GM23248 (cell line): ENCODE results near the gene VTI1B. TPM values are rescaled to one million over a fixed set of nuclear protein-coding genes. Genes with fewer than 3 reads are reported as not detected.

Source experiments
- DNase-seq: peaks from one replicate; pipeline ENCODE4 v3.0.0-alpha.2; 2015
- H2AFZ ChIP-seq: fragments of 200-600 bp; sonication (generic); 2 replicates; pipeline ENCODE4 v1.6.1; 2016; ENCODE audit warnings: antibody characterized with exemption
- H3F3A ChIP-seq: fragments of 200-600 bp; sonication (generic); 2 replicates; pipeline ENCODE4 v1.6.1; 2016; ENCODE audit warnings: mild to moderate bottlenecking, antibody characterized with exemption, mixed run types; ENCODE audit not compliant: insufficient read depth
- H3K27ac ChIP-seq: fragments of 200-600 bp; sonication (generic); 2 replicates; pipeline ENCODE4 v1.5.1; 2016; ENCODE audit warnings: mild to moderate bottlenecking
- H3K27me3 ChIP-seq: fragments of 200-600 bp; sonication (generic); replicated peaks from 2 replicates; pipeline ENCODE4 v1.6.1; 2016; ENCODE audit warnings: mild to moderate bottlenecking; ENCODE audit not compliant: insufficient read depth
- H3K36me3 ChIP-seq: fragments of 200-600 bp; sonication (generic); 2 replicates; pipeline ENCODE4 v1.6.1; 2016; ENCODE audit warnings: low read depth, mild to moderate bottlenecking
- H3K4me1 ChIP-seq: fragments of 200-600 bp; sonication (generic); 2 replicates; pipeline ENCODE4 v1.6.1; 2016; ENCODE audit warnings: mild to moderate bottlenecking; ENCODE audit not compliant: insufficient read depth
- H3K4me2 ChIP-seq: fragments of 200-600 bp; sonication (generic); one replicate; pipeline ENCODE4 v1.6.1; 2016; ENCODE audit warnings: mild to moderate bottlenecking; ENCODE audit not compliant: unreplicated experiment
- H3K4me3 ChIP-seq: fragments of 200-600 bp; sonication (generic); 2 replicates; pipeline ENCODE4 v1.5.1; 2016; ENCODE audit warnings: mild to moderate bottlenecking
- H3K79me2 ChIP-seq: fragments of 200-600 bp; sonication (generic); 2 replicates; pipeline ENCODE4 v1.6.1; 2016; ENCODE audit warnings: mild to moderate bottlenecking; ENCODE audit not compliant: insufficient read depth
- H3K9ac ChIP-seq: fragments of 200-600 bp; sonication (generic); 2 replicates; pipeline ENCODE4 v1.6.1; 2016; ENCODE audit warnings: mild to moderate bottlenecking
- H3K9me2 ChIP-seq: fragments of 200-600 bp; sonication (generic); 2 replicates; pipeline ENCODE4 v1.6.1; 2016; ENCODE audit warnings: mixed run types, mild to moderate bottlenecking, moderate library complexity; ENCODE audit not compliant: insufficient read depth
- H3K9me3 ChIP-seq: fragments of 200-600 bp; sonication (generic); one replicate; pipeline ENCODE4 v1.6.1; 2017; ENCODE audit warnings: low read depth
- H4K20me1 ChIP-seq: fragments of 200-600 bp; sonication (generic); 2 replicates; pipeline ENCODE4 v1.6.0; 2016; ENCODE audit not compliant: insufficient read depth
- EZH2 ChIP-seq: fragments of 200-600 bp; sonication (generic); IDR thresholded peaks from 2 replicates; pipeline ENCODE4 v1.6.1; 2018; ENCODE audit warnings: antibody characterized with exemption, mild to moderate bottlenecking; ENCODE audit not compliant: insufficient read depth, poor library complexity, severe bottlenecking
- EZH2phosphoT487 ChIP-seq: fragments of 200-600 bp; sonication (generic); IDR thresholded peaks from 2 replicates; pipeline ENCODE4 v1.6.1; 2018; ENCODE audit warnings: antibody characterized with exemption, moderate library complexity, mild to moderate bottlenecking, low read depth; ENCODE audit not compliant: insufficient read depth
- WGBS, 2 experiments: methylation state at CpG; one replicate each; pipeline ENCODE4 v1.1.6; 2015 to 2017; ENCODE audit warnings: low lambda C conversion rate in 2 of 2, low coverage in 1 of 2; ENCODE audit errors: missing lambda C conversion rate in 2 of 2; 5-methylcytosine and 5-hydroxymethylcytosine counted together
- in situ Hi-C: fragments of 300-500 bp; cut with MboI; formaldehyde crosslinking; loops from 2 replicates; pipeline ENCODE4 v1.15.0; 2020
- polyA plus RNA-seq: library from polyadenylated mRNA; unstranded; fragments of >200 nt; fragmentation: Nextera tagmentation; extraction: Ambion mirVana; gene quantifications from 2 replicates; pipeline ENCODE4 v1.2.1, GENCODE V29; 2016
- total RNA-seq: library from RNA; depleted of rRNA; stranded (reverse); fragments of >200 nt; shearing (Covaris generic); gene quantifications from 2 replicates; pipeline ENCODE4 v1.2.3, GENCODE V29; 2014

The VTI1B gene
- total and polyA plus RNA-seq, 2 experiments from 2014 or later, result 61.5 to 207 TPM

DNA sequence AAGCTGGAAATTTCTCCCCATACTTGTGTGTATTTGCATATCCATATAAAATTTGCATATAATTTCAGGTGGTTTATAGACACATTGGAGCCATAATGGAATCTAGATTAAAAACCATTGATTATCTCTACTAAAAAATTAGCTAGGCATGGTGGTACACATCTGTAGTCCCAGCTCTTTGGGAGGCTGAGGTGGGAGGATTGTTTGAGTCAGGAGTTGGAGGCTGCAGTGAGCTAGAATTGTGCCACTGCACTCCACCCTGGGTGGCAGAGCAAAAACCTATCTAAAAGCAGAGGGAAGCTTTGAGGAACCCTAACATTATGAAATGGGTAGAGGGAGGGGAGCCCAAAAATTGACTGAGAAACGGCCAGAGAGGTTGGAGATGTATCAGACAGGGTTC lies 23.7 kb upstream of the VTI1B start:
- no peak for TF ChIP-seq EZH2phosphoT487
- TF ChIP-seq EZH2, result no peak
- in situ Hi-C loops, result no loop called here
- Histone ChIP-seq H3K4me1 (peaks cover 13% of the 10 kb centered on the region; the same call in 1 of the 2 replicates), H3K27ac (no peak overlapping the region), H3K36me3 (no peaks in the 10 kb centered on the region), H3K9me3 (no peaks in the 10 kb centered on the region), H3K27me3 (no peaks in the 10 kb centered on the region), H3F3A (peaks cover 5% of the 10 kb centered on the region; the same call in 1 of the 2 replicates), H3K79me2 (peaks cover 14% of the 10 kb centered on the region), H3K9me2 (no peaks in the 10 kb centered on the region; the same call in 1 of the 2 replicates), H3K4me3 (no peak overlapping the region), H3K4me2 (no peak overlapping the region), H2AFZ (0 out of 2 replicates have a peak overlapping the region, but pooled peaks have one; percentile 6), H4K20me1 (peaks cover 4% of the 10 kb centered on the region; the same call in 1 of the 2 replicates), H3K9ac (no peak overlapping the region)
- no peak for DNase-seq
- WGBS, 2 experiments, result 45 to 57% methylated on average over 1 of the region's 1 CpG

DNA sequence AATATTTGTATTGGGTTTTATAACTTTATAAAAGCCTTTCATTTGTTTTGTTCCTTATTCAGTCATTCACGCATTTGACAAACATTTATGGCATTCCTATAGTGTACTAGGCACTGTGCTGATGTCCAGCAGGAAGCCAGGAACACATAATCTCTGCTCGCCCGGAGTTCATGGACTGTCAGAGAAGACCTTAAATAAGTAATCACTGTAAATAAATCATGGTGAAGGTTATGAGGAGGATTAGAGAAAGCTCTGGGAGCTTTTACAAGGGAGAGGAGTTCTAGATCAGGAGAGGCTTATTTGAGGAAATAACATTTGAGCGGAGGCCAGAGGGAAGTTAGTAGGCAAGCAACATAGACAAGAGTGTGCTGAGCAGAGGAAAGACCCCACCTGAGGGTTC lies 22.6 kb upstream of the VTI1B start:
- Histone ChIP-seq H3K9me3 (no peaks in the 10 kb centered on the region), H3K4me1 (peaks cover 18% of the 10 kb centered on the region; the same call in 1 of the 2 replicates)
- in situ Hi-C loops, result no loop called here

DNA sequence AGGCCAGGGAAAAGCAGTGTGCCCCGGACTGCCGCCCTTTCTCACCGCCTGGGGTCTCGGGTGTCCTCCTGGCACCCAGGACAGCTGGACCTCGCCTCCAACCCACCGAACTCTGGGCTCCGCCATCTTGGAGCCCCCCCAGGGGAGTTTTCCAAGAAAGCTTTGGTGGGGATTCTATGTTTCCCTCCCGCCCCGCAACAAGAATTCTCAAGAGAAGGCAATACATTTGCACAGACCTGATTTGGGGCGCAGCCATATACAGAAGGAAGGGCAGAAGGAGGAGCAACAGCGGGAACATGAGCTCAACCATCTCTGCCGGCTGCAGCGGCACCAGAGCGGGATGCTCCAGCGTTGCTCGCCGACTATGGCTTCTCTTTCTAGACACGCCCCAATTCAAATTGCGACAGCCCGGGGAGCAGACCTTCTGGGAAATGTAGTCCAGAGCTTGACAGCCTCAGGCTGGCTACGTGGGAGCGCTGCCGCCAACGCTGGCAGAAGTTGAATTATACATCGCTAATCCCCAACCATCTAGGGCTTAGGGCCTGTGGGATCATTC lies 21.0 kb upstream of the VTI1B start, which contains the start of gene RDH11:
RDH11 (minus strand) TSS at position 371 of the 556 bp plus-strand sequence; CDS start at position 310, 61 bp downstream.
- TF ChIP-seq EZH2, result no peak
- TF ChIP-seq EZH2phosphoT487, result no peak
- Histone ChIP-seq H3K9me2 (no peaks in the 10 kb centered on the region), H2AFZ (peak within 1 kb of the TSS; percentile 92), H4K20me1 (peaks cover 4% of the 10 kb centered on the region; the same call in 1 of the 2 replicates), H3K9ac (peak within 1 kb of the TSS; percentile 88), H3K9me3 (no peaks in the 10 kb centered on the region), H3K27ac (peak within 1 kb of the TSS; percentile 77), H3K79me2 (peaks cover 41% of the 10 kb centered on the region), H3K4me2 (peak within 1 kb of the TSS; percentile 91), H3K4me1 (peaks cover 11% of the 10 kb centered on the region; the same call in 1 of the 2 replicates), H3K4me3 (peak within 1 kb of the TSS; percentile 100), H3K27me3 (no peaks in the 10 kb centered on the region), H3K36me3 (peaks cover 18% of the 10 kb centered on the region; the same call in 1 of the 2 replicates), H3F3A (peaks cover 5% of the 10 kb centered on the region; the same call in 1 of the 2 replicates)
- peak; percentile 97 for DNase-seq
- in situ Hi-C loops, result no loop called here
- 1 to 2% methylated on average over 23 to 25 of the region's 25 CpGs for whole genome bisulfite sequencing, 2 experiments

More for the DNA sequence above, 22.6 kb upstream of the VTI1B start:
- H3K27me3 ChIP-seq, result no peaks in the 10 kb centered on the region
- H3K36me3 ChIP-seq, result peaks cover 5% of the 10 kb centered on the region; the same call in 1 of the 2 replicates
- peaks cover 4% of the 10 kb centered on the region; the same call in 1 of the 2 replicates for H4K20me1 ChIP-seq
- H3F3A ChIP-seq, result peaks cover 5% of the 10 kb centered on the region; the same call in 1 of the 2 replicates
- H3K9me2 ChIP-seq, result no peaks in the 10 kb centered on the region; the same call in 1 of the 2 replicates
- no peak overlapping the region for H3K9ac ChIP-seq
- no peak overlapping the region for H3K4me2 ChIP-seq
- H3K79me2 ChIP-seq, result peaks cover 26% of the 10 kb centered on the region
- DNase-seq, result no peak
- H2AFZ ChIP-seq, result peak overlapping the region; percentile 31; the same call in 1 of the 2 replicates
- H3K4me3 ChIP-seq, result no peak overlapping the region
- WGBS, 2 experiments, result 81 to 89% methylated on average over 4 of the region's 4 CpGs
- H3K27ac ChIP-seq, result no peak overlapping the region
- no peak for TF ChIP-seq EZH2phosphoT487
- no peak for TF ChIP-seq EZH2

DNA sequence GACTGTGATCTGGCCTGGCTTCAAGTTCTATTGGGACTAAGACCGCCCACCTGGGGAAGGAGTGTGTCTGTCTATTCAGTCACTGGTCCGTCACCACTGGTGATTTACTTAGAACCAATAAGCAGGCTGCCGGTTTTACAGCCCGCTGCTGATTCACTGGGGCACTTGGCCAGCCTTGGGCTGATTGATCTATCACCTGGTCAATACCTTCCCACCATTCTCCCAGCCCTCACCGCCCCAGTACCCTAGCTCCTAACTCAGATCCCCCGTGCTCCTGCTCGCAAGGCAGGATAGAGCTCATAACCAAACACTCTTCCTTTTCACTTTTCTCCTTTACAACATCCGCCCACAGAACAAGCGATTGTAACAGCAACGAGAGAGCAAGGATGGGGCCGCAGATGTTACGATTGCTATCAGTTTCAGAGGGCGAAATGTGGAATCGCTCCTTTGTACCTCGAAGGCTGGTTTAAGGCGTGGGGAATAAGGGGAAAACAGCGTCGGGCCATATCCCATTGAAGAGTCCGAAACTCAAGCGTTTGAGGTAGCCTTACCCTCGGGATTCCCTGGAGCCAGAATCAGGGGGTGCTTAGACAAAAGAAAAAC lies 20.5 kb upstream of the VTI1B start:
- TF ChIP-seq EZH2, result no peak
- no peak for TF ChIP-seq EZH2phosphoT487
- peak overlapping the region; percentile 91 for H3K4me2 ChIP-seq
- WGBS, 2 experiments, result 1% methylated on average over 21 of the region's 21 CpGs
- H3K79me2 ChIP-seq, result peaks cover 46% of the 10 kb centered on the region
- no peaks in the 10 kb centered on the region for H3K9me2 ChIP-seq
- peak overlapping the region; percentile 92 for H2AFZ ChIP-seq
- peak overlapping the region; percentile 77 for H3K27ac ChIP-seq
- H3K9ac ChIP-seq, result peak overlapping the region; percentile 88
- peaks cover 24% of the 10 kb centered on the region; the same call in 1 of the 2 replicates for H3K36me3 ChIP-seq
- in situ Hi-C loops, result no loop called here
- peak; percentile 98 for DNase-seq
- peaks cover 5% of the 10 kb centered on the region; the same call in 1 of the 2 replicates for H3F3A ChIP-seq
- H3K4me1 ChIP-seq, result peaks cover 11% of the 10 kb centered on the region; the same call in 1 of the 2 replicates
- peak overlapping the region; percentile 100 for H3K4me3 ChIP-seq
- H3K27me3 ChIP-seq, result no peaks in the 10 kb centered on the region
- H4K20me1 ChIP-seq, result peaks cover 4% of the 10 kb centered on the region; the same call in 1 of the 2 replicates
- H3K9me3 ChIP-seq, result no peaks in the 10 kb centered on the region
